VCaP (cell line): ENCODE results near the gene NLRP1.
A peak's percentile ranks its signal among the peaks of the same experiment; 100 is the strongest.

Experiments
- H3K27ac ChIP-seq: fragments of 450-650 bp; 2 replicates; pipeline ENCODE4 v1.5.1; 2017
- TF ChIP-seq, protein P1 (sequence below): fragments of 450-650 bp; conservative IDR thresholded peaks from 2 replicates; pipeline ENCODE4 v1.5.1; 2017; ENCODE audit warnings: mild to moderate bottlenecking, moderate library complexity

NLRP1 gene

DNA sequence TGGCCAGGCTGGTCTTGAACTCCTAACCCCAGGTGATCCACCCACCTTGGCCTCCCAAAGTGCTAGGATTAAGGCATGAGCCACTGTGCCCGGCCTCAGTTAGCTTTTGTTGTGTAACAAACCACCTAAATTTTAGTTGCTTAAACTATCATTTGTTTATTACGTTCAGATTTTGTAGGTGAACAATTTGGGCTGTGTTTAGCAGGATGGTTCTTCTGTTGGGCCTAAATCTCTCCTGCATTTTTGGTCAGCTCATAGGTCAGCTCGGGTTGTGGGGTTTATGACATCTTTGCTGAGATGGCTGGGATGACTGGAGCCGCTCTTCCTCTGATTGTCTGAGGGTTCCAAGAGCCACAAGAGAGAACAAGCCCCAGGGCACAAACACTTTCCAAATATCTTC is 21.1 kb upstream of the NLRP1 start:
- TF ChIP-seq, protein P1, sequence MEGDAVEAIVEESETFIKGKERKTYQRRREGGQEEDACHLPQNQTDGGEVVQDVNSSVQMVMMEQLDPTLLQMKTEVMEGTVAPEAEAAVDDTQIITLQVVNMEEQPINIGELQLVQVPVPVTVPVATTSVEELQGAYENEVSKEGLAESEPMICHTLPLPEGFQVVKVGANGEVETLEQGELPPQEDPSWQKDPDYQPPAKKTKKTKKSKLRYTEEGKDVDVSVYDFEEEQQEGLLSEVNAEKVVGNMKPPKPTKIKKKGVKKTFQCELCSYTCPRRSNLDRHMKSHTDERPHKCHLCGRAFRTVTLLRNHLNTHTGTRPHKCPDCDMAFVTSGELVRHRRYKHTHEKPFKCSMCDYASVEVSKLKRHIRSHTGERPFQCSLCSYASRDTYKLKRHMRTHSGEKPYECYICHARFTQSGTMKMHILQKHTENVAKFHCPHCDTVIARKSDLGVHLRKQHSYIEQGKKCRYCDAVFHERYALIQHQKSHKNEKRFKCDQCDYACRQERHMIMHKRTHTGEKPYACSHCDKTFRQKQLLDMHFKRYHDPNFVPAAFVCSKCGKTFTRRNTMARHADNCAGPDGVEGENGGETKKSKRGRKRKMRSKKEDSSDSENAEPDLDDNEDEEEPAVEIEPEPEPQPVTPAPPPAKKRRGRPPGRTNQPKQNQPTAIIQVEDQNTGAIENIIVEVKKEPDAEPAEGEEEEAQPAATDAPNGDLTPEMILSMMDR, result no peak
- H3K27ac ChIP-seq, result no peak overlapping the region

DNA sequence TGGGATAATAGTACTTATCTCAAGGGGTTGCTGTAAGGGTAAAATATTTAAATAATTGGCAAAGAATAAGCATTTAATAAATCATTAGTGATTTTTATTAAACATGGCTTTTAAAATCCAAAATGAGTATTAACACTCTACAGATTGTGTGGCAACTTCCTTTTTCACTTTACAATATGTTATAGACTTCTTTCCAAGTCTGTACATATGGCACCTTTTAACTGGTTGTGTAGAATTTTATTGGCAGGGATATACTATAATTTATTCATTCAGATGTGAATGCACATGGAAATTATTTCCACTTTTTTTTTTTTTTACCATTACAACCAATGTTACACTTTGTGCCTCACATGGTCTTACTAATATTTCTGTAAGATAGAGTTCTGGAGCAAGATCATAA is 15.7 kb upstream of the NLRP1 start:
- H3K27ac ChIP-seq, result no peak overlapping the region
- TF ChIP-seq, protein P1, result no peak

DNA sequence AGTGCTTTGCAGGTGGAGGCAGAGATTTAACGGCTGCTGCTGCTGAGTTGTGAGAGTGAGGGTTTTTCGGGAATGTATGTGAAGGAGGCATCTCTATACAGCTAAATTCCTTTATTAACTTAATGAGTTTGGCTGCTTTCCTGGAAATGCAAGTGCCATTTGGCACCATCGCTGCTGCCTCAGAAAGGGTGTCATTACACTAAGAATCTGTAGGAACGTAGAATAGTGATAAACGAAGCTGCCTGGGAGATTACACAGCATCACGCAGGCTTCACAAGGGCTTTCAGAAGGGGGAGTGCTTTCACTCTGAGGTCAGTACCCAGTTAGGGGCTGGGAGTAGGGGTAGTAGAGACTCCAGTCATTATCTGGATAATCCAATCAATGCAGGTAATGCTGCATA is 14.1 kb upstream of the NLRP1 start:
- no peak overlapping the region for H3K27ac ChIP-seq
- TF ChIP-seq, protein P1, result no peak

DNA sequence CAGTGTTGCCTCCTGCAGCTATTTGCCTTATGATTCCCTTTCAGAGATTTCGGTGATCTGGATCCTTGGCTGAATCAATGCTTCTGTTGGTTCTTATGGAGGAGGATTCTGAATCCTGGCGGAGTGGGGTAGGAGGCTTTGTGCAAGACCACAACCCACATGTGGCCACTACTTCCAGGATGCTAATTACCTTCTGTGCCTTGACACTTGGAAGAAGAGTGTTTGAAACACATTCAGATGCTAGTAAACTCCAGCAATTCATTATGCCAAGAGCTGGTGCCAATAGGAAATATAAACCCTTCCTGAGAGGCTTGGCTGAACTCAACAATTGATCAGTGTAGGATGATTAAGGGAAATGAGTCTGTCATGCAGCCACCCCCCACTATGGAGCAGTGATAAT is 12.1 kb upstream of the NLRP1 start:
- H3K27ac ChIP-seq, result no peak overlapping the region
- TF ChIP-seq, protein P1, result no peak

DNA sequence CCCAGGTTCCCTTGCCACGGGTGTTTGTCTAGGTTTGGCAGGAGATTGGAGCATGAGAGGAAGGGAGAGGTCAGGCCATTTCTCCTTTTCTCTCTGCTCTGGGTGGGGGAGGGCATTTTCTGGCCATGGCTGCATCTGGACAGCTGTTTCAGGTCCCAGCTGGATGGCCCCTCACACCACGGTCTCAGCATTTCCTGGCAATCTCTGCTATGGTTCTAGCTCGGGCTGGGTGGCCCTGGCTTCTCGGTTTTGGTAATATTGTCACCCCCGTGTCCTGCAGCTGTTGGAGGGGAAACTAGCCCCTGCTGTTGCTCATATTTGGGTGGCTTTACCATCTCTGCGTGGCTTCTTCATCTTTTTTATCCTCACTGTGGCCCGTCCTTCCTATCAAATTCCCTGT is 11.5 kb upstream of the NLRP1 start:
- H3K27ac ChIP-seq, result no peak overlapping the region
- TF ChIP-seq, protein P1, result no peak

DNA sequence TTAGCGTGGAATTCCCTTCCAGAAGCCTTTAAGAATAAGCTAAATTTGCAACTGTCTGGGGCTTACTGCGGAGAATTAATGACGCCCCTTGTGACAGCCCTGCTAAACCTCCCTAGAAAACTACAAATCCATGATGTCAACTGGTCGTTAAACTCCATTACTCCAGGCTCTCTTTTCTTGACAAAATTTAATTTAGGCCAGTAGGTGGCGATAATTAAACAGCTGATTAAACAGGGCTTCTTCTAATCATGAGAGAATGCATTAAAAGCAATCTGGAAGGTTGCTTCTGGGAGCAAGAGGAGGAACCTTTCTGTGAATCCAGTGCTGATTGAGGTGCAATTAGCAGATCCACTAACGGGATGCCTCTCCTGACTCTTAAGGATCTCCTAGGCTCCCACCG is 8.1 kb upstream of the NLRP1 start:
- TF ChIP-seq, protein P1, result peak; percentile 69
- no peak overlapping the region for H3K27ac ChIP-seq

DNA sequence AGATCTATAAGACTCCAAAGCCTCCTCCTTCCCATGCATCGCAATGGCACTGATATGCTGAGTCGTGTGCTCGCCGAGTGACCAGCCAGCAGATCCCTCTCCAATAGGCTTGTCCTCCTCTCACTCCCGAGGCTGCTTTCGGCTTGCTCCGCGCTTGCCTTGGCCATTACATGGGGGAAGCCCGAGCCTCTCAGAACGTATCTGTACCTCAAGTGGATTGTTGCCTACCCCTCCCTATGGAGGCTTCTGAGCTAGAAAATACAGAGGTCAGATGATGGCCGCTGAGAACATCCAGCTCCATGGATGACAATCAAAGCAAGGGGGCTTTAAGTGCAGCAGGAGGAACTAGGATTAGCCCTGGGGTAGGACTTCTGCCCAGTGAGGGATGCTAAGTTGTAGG is 7.7 kb upstream of the NLRP1 start:
- H3K27ac ChIP-seq, result no peak overlapping the region
- TF ChIP-seq, protein P1, result no peak

DNA sequence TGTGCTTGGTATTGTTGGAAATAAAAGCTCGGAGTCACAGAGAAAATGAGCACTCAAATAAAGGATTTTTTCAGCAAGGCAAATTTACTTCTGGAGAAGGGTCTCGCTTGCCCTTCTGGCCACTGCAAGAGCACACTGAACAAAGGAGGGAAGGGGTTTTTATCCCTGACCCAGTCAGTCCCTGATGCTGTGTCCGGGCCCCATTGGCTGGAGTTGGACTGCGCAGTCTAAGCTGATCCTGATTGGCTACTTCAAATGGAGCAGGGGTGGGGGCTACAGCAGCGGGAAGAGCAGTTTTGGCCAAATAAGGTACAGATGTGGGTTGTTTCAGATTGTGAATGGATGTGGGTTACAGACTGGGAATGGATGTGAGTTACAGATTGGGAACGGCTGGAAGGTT is 4.3 kb upstream of the NLRP1 start:
- no peak overlapping the region for H3K27ac ChIP-seq
- TF ChIP-seq, protein P1, result no peak
